MG63 (cell line): ENCODE data around the gene CDK5RAP2. TPM values are rescaled to one million over a fixed set of nuclear protein-coding genes. Genes with fewer than 3 reads are reported as not detected.
"Not testable (repeated sequence)": the region's sequence is repeated elsewhere in the genome, so short reads cannot be mapped to it uniquely, and the experiment has no call there.

ENCODE experiments used
- DNase-seq: peaks from one replicate; pipeline ENCODE4 v3.0.0-alpha.2; 2020
- H3K27me3 ChIP-seq: fragments of 250-450 bp; sonication (Bioruptor Pico); 2 replicates; pipeline ENCODE4 v1.5.1; 2020; ENCODE audit warnings: mild to moderate bottlenecking, moderate library complexity
- H3K36me3 ChIP-seq: fragments of 250-450 bp; sonication (Bioruptor Pico); 2 replicates; pipeline ENCODE4 v1.5.1; 2020; ENCODE audit warnings: mild to moderate bottlenecking, moderate library complexity
- H3K4me3 ChIP-seq: fragments of 250-450 bp; sonication (Bioruptor Pico); 2 replicates; pipeline ENCODE4 v1.5.1; 2020; ENCODE audit warnings: mild to moderate bottlenecking, moderate library complexity
- H3K9me3 ChIP-seq: fragments of 250-450 bp; sonication (Bioruptor Pico); 2 replicates; pipeline ENCODE4 v1.5.1; 2020; ENCODE audit warnings: mild to moderate bottlenecking, moderate library complexity
- total RNA-seq: library from RNA; depleted of rRNA; stranded (reverse); fragments of >200 nt; shearing (Covaris generic); gene quantifications from 2 replicates; pipeline ENCODE4 v1.2.3, GENCODE V29; 2014; ENCODE audit warnings: low replicate concordance; rRNA removed

The CDK5RAP2 gene
- 30.4 and 53.2 TPM in 2 replicates for total RNA-seq

GRCh38 chr9:120580051-120580896 is at the start of gene CDK5RAP2:
Gene CDK5RAP2, minus strand, starts transcription at chr9:120580167. Its CDS starts 189 bp downstream, at chr9:120579978.
- Histone ChIP-seq H3K9me3 (no peaks in the 10 kb centered on the region), H3K36me3 (peaks cover 4% of the 10 kb centered on the region; the same call in 1 of the 2 replicates), H3K4me3 (peak within 1 kb of the TSS; percentile 84), H3K27me3 (no peaks in the 10 kb centered on the region)
- DNase-seq, result peak; percentile 95

GRCh38 chr9:120628925-120629497 is 49.0 kb upstream of the CDK5RAP2 start:
- not testable (repeated sequence) for H3K27me3 ChIP-seq, H3K36me3 ChIP-seq, H3K9me3 ChIP-seq, H3K4me3 ChIP-seq
- peak; percentile 74 for DNase-seq

GRCh38 chr9:120628207-120628924 is 48.4 kb upstream of the CDK5RAP2 start:
- H3K36me3 ChIP-seq, result no peaks in the 10 kb centered on the region
- no peak for DNase-seq
- H3K27me3 ChIP-seq, result no peaks in the 10 kb centered on the region

GRCh38 chr9:120627073-120627472 is 47.1 kb upstream of the CDK5RAP2 start:
- H3K36me3 ChIP-seq, result no peaks in the 10 kb centered on the region
- H3K4me3 ChIP-seq, result no peak overlapping the region
- DNase-seq, result no peak
- no peaks in the 10 kb centered on the region for H3K9me3 ChIP-seq
- H3K27me3 ChIP-seq, result no peaks in the 10 kb centered on the region

More at GRCh38 chr9:120628207-120628924, 48.4 kb upstream of the CDK5RAP2 start:
- H3K4me3 ChIP-seq, result no peak overlapping the region
- no peaks in the 10 kb centered on the region for H3K9me3 ChIP-seq

GRCh38 chr9:120626512-120626911 is 46.5 kb upstream of the CDK5RAP2 start:
- no peak overlapping the region for H3K4me3 ChIP-seq
- DNase-seq, result no peak
- no peaks in the 10 kb centered on the region for H3K9me3 ChIP-seq
- no peaks in the 10 kb centered on the region for H3K27me3 ChIP-seq
- no peaks in the 10 kb centered on the region for H3K36me3 ChIP-seq

- H3K4me3 ChIP-seq, result no peak overlapping the region
- DNase-seq, result peak; percentile 20
- no peaks in the 10 kb centered on the region for H3K9me3 ChIP-seq
These were observed 45.3 kb upstream of the CDK5RAP2 start for GRCh38 chr9:120625222-120625621.

GRCh38 chr9:120622790-120623189 is 42.8 kb upstream of the CDK5RAP2 start:
- no peaks in the 10 kb centered on the region for H3K36me3 ChIP-seq
- H3K9me3 ChIP-seq, result no peaks in the 10 kb centered on the region
- no peaks in the 10 kb centered on the region for H3K27me3 ChIP-seq
- DNase-seq, result no peak
- H3K4me3 ChIP-seq, result no peak overlapping the region

More at GRCh38 chr9:120625222-120625621, 45.3 kb upstream of the CDK5RAP2 start:
- no peaks in the 10 kb centered on the region for H3K27me3 ChIP-seq
- no peaks in the 10 kb centered on the region for H3K36me3 ChIP-seq

GRCh38 chr9:120621941-120622340 is 42.0 kb upstream of the CDK5RAP2 start:
- Histone ChIP-seq H3K36me3 (no peaks in the 10 kb centered on the region), H3K9me3 (no peaks in the 10 kb centered on the region), H3K4me3 (no peak overlapping the region), H3K27me3 (no peaks in the 10 kb centered on the region)
- DNase-seq, result no peak

GRCh38 chr9:120619751-120620655 is 40.0 kb upstream of the CDK5RAP2 start:
- Histone ChIP-seq H3K27me3 (no peaks in the 10 kb centered on the region), H3K4me3 (no peak overlapping the region), H3K9me3 (no peaks in the 10 kb centered on the region), H3K36me3 (no peaks in the 10 kb centered on the region)
- DNase-seq, result peak; percentile 30

GRCh38 chr9:120616966-120617935 is 37.3 kb upstream of the CDK5RAP2 start:
- DNase-seq, result no peak
- H3K4me3 ChIP-seq, result no peak overlapping the region
- no peaks in the 10 kb centered on the region for H3K27me3 ChIP-seq
- H3K9me3 ChIP-seq, result no peaks in the 10 kb centered on the region
- no peaks in the 10 kb centered on the region for H3K36me3 ChIP-seq

- no peaks in the 10 kb centered on the region for H3K36me3 ChIP-seq
- no peaks in the 10 kb centered on the region for H3K9me3 ChIP-seq
- H3K4me3 ChIP-seq, result no peak overlapping the region
- DNase-seq, result no peak
- H3K27me3 ChIP-seq, result no peaks in the 10 kb centered on the region
These were observed 32.3 kb upstream of the CDK5RAP2 start for GRCh38 chr9:120612218-120612617.

- H3K27me3 ChIP-seq, result no peaks in the 10 kb centered on the region
- no peaks in the 10 kb centered on the region for H3K36me3 ChIP-seq
- no peaks in the 10 kb centered on the region for H3K9me3 ChIP-seq
- H3K4me3 ChIP-seq, result no peak overlapping the region
- DNase-seq, result no peak
These were observed 31.7 kb upstream of the CDK5RAP2 start for GRCh38 chr9:120611690-120612068.

GRCh38 chr9:120610975-120611689 is 31.2 kb upstream of the CDK5RAP2 start:
- no peak overlapping the region for H3K4me3 ChIP-seq
- no peaks in the 10 kb centered on the region for H3K36me3 ChIP-seq
- H3K27me3 ChIP-seq, result no peaks in the 10 kb centered on the region
- H3K9me3 ChIP-seq, result no peaks in the 10 kb centered on the region
- no peak for DNase-seq

GRCh38 chr9:120609636-120610035 is 29.7 kb upstream of the CDK5RAP2 start:
- Histone ChIP-seq H3K27me3 (no peaks in the 10 kb centered on the region), H3K4me3 (no peak overlapping the region), H3K36me3 (no peaks in the 10 kb centered on the region), H3K9me3 (no peaks in the 10 kb centered on the region)
- no peak for DNase-seq

- no peaks in the 10 kb centered on the region for H3K36me3 ChIP-seq
- no peak overlapping the region for H3K4me3 ChIP-seq
- H3K9me3 ChIP-seq, result no peaks in the 10 kb centered on the region
- no peak for DNase-seq
- no peaks in the 10 kb centered on the region for H3K27me3 ChIP-seq
These were observed 28.5 kb upstream of the CDK5RAP2 start for GRCh38 chr9:120608421-120608820.
